CD4-positive, alpha-beta memory T cell (primary cell): ENCODE results near the gene ZSCAN22. TPM values are rescaled to one million over a fixed set of nuclear protein-coding genes. Genes with fewer than 3 reads are reported as not detected.

Experiments used
- CTCF ChIA-PET: fragments of 350-600 bp; sonication (Branson Sonifier 250); formaldehyde crosslinking; loops from one replicate; lab custom pipeline; 2021; ENCODE audit warnings: inconsistent platforms; ENCODE audit not compliant: partially characterized antibody; lab: Charles Lee
- POLR2A ChIA-PET: fragments of 350-600 bp; sonication (Branson Sonifier 250); formaldehyde crosslinking; loops from one replicate; lab custom pipeline; 2021; ENCODE audit not compliant: partially characterized antibody; lab: Charles Lee
- DNase-seq, 5 donors: peaks; one replicate each; pipeline versions ENCODE4 v3.0.0 to v3.0.0-alpha.2; 2020 to 2022; ENCODE audit warnings: mixed read lengths in 1 of 5
- H3K27ac ChIP-seq: one replicate; pipeline ENCODE4 v1.7.0; 2013; ENCODE audit warnings: low read depth, low read length
- H3K27me3 ChIP-seq: 2 replicates; pipeline ENCODE4 v1.7.0; 2013; ENCODE audit warnings: mild to moderate bottlenecking, low read length, moderate library complexity; ENCODE audit not compliant: insufficient read depth
- H3K36me3 ChIP-seq: 2 replicates; pipeline ENCODE4 v1.7.0; 2013; ENCODE audit warnings: mild to moderate bottlenecking, low read length, moderate library complexity; ENCODE audit not compliant: insufficient read depth
- H3K4me1 ChIP-seq: 2 replicates; pipeline ENCODE4 v1.7.0; 2013; ENCODE audit warnings: mild to moderate bottlenecking, low read length, moderate library complexity; ENCODE audit not compliant: insufficient read depth
- H3K4me3 ChIP-seq, 2 donors: one replicate each; pipeline ENCODE4 v1.7.0; 2013; ENCODE audit warnings: low read length in 2 of 2, mild to moderate bottlenecking in 1 of 2
- H3K9me3 ChIP-seq, 2 donors: one replicate each; pipeline ENCODE4 v1.7.0; 2013; ENCODE audit warnings: low read length in 2 of 2, control low read depth in 1 of 2; ENCODE audit not compliant: control insufficient read depth in 1 of 2
- H3K27ac Mint-ChIP-seq, 7 donors: one replicate each; pipeline ENCODE4 v1.8.0; 2020 to 2021; ENCODE audit warnings: mixed read lengths in 7 of 7, mild to moderate bottlenecking in 6 of 7, inconsistent platforms in 3 of 7, moderate library complexity in 3 of 7
- H3K27me3 Mint-ChIP-seq, 2 donors: one replicate each; pipeline ENCODE4 v1.8.0; 2020 to 2021; ENCODE audit warnings: mixed read lengths in 2 of 2
- H3K36me3 Mint-ChIP-seq, 2 donors: one replicate each; pipeline ENCODE4 v1.8.0; 2020 to 2021; ENCODE audit warnings: mixed read lengths in 2 of 2, inconsistent platforms in 1 of 2, mild to moderate bottlenecking in 1 of 2
- H3K4me1 Mint-ChIP-seq, 4 donors: one replicate each; pipeline ENCODE4 v1.8.0; 2020 to 2021; ENCODE audit warnings: mixed read lengths in 4 of 4, mild to moderate bottlenecking in 1 of 4
- H3K4me3 Mint-ChIP-seq, 8 donors: one replicate each; pipeline ENCODE4 v1.8.0; 2020 to 2021; ENCODE audit warnings: mixed read lengths in 8 of 8, mild to moderate bottlenecking in 7 of 8, moderate library complexity in 6 of 8, inconsistent platforms in 3 of 8
- H3K9me3 Mint-ChIP-seq, 8 donors: one replicate each; pipeline ENCODE4 v1.8.0; 2020 to 2021; ENCODE audit warnings: mixed read lengths in 8 of 8, mild to moderate bottlenecking in 5 of 8, inconsistent platforms in 3 of 8, moderate library complexity in 1 of 8
- intact Hi-C: fragments of 100-400 bp; cut with micrococcal nuclease; formaldehyde crosslinking; loops from one replicate; pipeline ENCODE4 v1.15.1; 2023
- polyA plus RNA-seq, 2 donors: library from polyadenylated mRNA; unstranded; fragments of 300-500 nt; fragmentation: Illumina TruSeq; gene quantifications; one replicate each; pipeline ENCODE4 v1.2.3, GENCODE V29; 2021
- total RNA-seq, 2 experiments: library from RNA; stranded (reverse); gene quantifications; one replicate each; pipeline ENCODE4 v1.2.3, GENCODE V29; 2021

Gene ZSCAN22
- total and polyA plus RNA-seq, 4 experiments from 2014 or later: 0.36 to 5.3 (median 4.2) TPM

GRCh38 chr19:58353717-58354477, 27.1 kb downstream of the ZSCAN22 start:
- H3K4me3 Mint-ChIP-seq: no peak overlapping the region
- POLR2A ChIA-PET: interaction anchor here (0.9 kb wide), 1 partner anchor 9 kb away, joined by 3 read pairs; no protein-coding TSS in a partner anchor

GRCh38 chr19:58354478-58355030, 27.8 kb downstream of the ZSCAN22 start:
- Mint-ChIP-seq H3K36me3 (peaks cover 0 to 4% of the 10 kb centered on the region in 2 donors), H3K4me3 (no peak overlapping the region), H3K4me1 (peaks cover 2 to 25% (median 9%) of the 10 kb centered on the region in 4 donors), H3K9me3 (no peaks in the 10 kb centered on the region), H3K27ac (no peak overlapping the region), H3K27me3 (peaks cover 0 to 2% of the 10 kb centered on the region in 2 donors)
- Histone ChIP-seq H3K36me3 (no peaks in the 10 kb centered on the region), H3K27ac (no peak overlapping the region), H3K4me3 (no peak overlapping the region), H3K9me3 (no peaks in the 10 kb centered on the region), H3K4me1 (peaks cover 18% of the 10 kb centered on the region), H3K27me3 (no peaks in the 10 kb centered on the region)
- intact Hi-C loops: no loop called here
- ChIA-PET POLR2A (interaction anchor here (0.9 kb wide), 1 partner anchor 8 kb away, joined by 3 read pairs; no protein-coding TSS in a partner anchor), CTCF (no interaction called here)
- DNase-seq: no peak

More at GRCh38 chr19:58353717-58354477, 27.1 kb downstream of the ZSCAN22 start:
- intact Hi-C loops: no loop called here
- Histone ChIP-seq H3K9me3 (no peaks in the 10 kb centered on the region), H3K36me3 (no peaks in the 10 kb centered on the region), H3K4me1 (peaks cover 18% of the 10 kb centered on the region), H3K27me3 (no peaks in the 10 kb centered on the region), H3K27ac (no peak overlapping the region), H3K4me3 (no peak overlapping the region)
- Mint-ChIP-seq H3K9me3 (no peaks in the 10 kb centered on the region), H3K4me1 (peaks cover 2 to 25% (median 11%) of the 10 kb centered on the region in 4 donors), H3K27me3 (peaks cover 0 to 2% of the 10 kb centered on the region in 2 donors), H3K27ac (peak overlapping the region in 1 of 7 donors; percentile 12), H3K36me3 (peaks cover 0 to 7% of the 10 kb centered on the region in 2 donors)
- DNase-seq: no peak
- CTCF ChIA-PET: no interaction called here

- Mint-ChIP-seq H3K4me1 (peaks cover 0 to 25% (median 7%) of the 10 kb centered on the region in 4 donors), H3K4me3 (peak overlapping the region in 5 of 8 donors; percentile 13 to 72 (median 61)), H3K36me3 (peaks cover 0 to 2% of the 10 kb centered on the region in 2 donors), H3K27ac (peak overlapping the region in 1 of 7 donors; percentile 68), H3K9me3 (no peaks in the 10 kb centered on the region), H3K27me3 (no peaks in the 10 kb centered on the region)
- POLR2A ChIA-PET: interaction anchor here (1.1 to 2.2 kb wide), 3 partner anchors 8 to 49 kb away, joined by 3 to 22 read pairs (median 3); no protein-coding TSS in a partner anchor
- H3K36me3 ChIP-seq: no peaks in the 10 kb centered on the region
- H3K9me3 ChIP-seq: no peaks in the 10 kb centered on the region
- intact Hi-C loops: no loop called here
- peaks cover 18% of the 10 kb centered on the region for H3K4me1 ChIP-seq
- H3K27me3 ChIP-seq: no peaks in the 10 kb centered on the region
- CTCF ChIA-PET: no interaction called here
- H3K4me3 ChIP-seq: no peak overlapping the region
- DNase-seq: no peak
- H3K27ac ChIP-seq: no peak overlapping the region
Observed at GRCh38 chr19:58355215-58355796, 28.5 kb downstream of the ZSCAN22 start.

- Mint-ChIP-seq H3K4me3 (peak overlapping the region; percentile 29 to 74 (median 60)), H3K9me3 (no peaks in the 10 kb centered on the region), H3K4me1 (peaks cover 0 to 25% (median 7%) of the 10 kb centered on the region in 4 donors), H3K27me3 (no peaks in the 10 kb centered on the region), H3K36me3 (no peaks in the 10 kb centered on the region), H3K27ac (peak overlapping the region in 1 of 7 donors; percentile 51)
- intact Hi-C loops: no loop called here
- H3K9me3 ChIP-seq: no peaks in the 10 kb centered on the region
- peaks cover 18% of the 10 kb centered on the region for H3K4me1 ChIP-seq
- CTCF ChIA-PET: no interaction called here
- peak; percentile 45 to 50 (median 46) for DNase-seq
- peak overlapping the region in 1 of 2 donors; percentile 47 for H3K4me3 ChIP-seq
- POLR2A ChIA-PET: interaction anchor here (1.0 to 2.2 kb wide), 10 partner anchors 9 to 587 kb away, joined by 3 to 22 read pairs (median 4); partner anchors contain the start of genes ZNF274, ZNF584 and ZNF586
- no peaks in the 10 kb centered on the region for H3K36me3 ChIP-seq
- no peak overlapping the region for H3K27ac ChIP-seq
- H3K27me3 ChIP-seq: no peaks in the 10 kb centered on the region
Observed at GRCh38 chr19:58355908-58356765, 29.3 kb downstream of the ZSCAN22 start.

GRCh38 chr19:58356766-58357480, 30.1 kb downstream of the ZSCAN22 start:
- Histone ChIP-seq H3K4me1 (peaks cover 24% of the 10 kb centered on the region), H3K4me3 (peak overlapping the region in 1 of 2 donors; percentile 47), H3K27me3 (no peaks in the 10 kb centered on the region), H3K36me3 (no peaks in the 10 kb centered on the region), H3K9me3 (no peaks in the 10 kb centered on the region), H3K27ac (no peak overlapping the region)
- Mint-ChIP-seq H3K27ac (peak overlapping the region in 2 of 7 donors; percentile 17 to 30), H3K4me1 (peaks cover 2 to 29% (median 10%) of the 10 kb centered on the region in 4 donors), H3K36me3 (no peaks in the 10 kb centered on the region), H3K4me3 (peak overlapping the region; percentile 23 to 74 (median 59)), H3K27me3 (no peaks in the 10 kb centered on the region), H3K9me3 (no peaks in the 10 kb centered on the region)
- intact Hi-C loops: no loop called here
- POLR2A ChIA-PET: interaction anchor here (0.7 to 2.2 kb wide), 11 partner anchors 10 to 588 kb away, joined by 3 to 22 read pairs (median 4); partner anchors contain the start of genes ZNF274, ZNF584 and ZNF586
- CTCF ChIA-PET: no interaction called here
- no peak for DNase-seq

- intact Hi-C loops: no loop called here
- Mint-ChIP-seq H3K4me1 (peaks cover 4 to 27% (median 14%) of the 10 kb centered on the region in 4 donors), H3K27me3 (no peaks in the 10 kb centered on the region), H3K27ac (no peak overlapping the region), H3K9me3 (no peaks in the 10 kb centered on the region), H3K36me3 (peaks cover 0 to 1% of the 10 kb centered on the region in 2 donors), H3K4me3 (peak overlapping the region in 4 of 8 donors; percentile 21 to 46 (median 30))
- POLR2A ChIA-PET: interaction anchor here (0.7 to 2.2 kb wide), 4 partner anchors 10 to 175 kb away, joined by 3 to 22 read pairs (median 6); partner anchors contain the start of gene ZNF274
- H3K27me3 ChIP-seq: no peaks in the 10 kb centered on the region
- H3K9me3 ChIP-seq: no peaks in the 10 kb centered on the region
- no peak overlapping the region for H3K27ac ChIP-seq
- no peaks in the 10 kb centered on the region for H3K36me3 ChIP-seq
- CTCF ChIA-PET: interaction anchor here (1.4 kb wide), 1 partner anchor 9 kb away, joined by 3 read pairs; no protein-coding TSS in a partner anchor
- peaks cover 27% of the 10 kb centered on the region for H3K4me1 ChIP-seq
- no peak overlapping the region for H3K4me3 ChIP-seq
- DNase-seq: no peak
Observed at GRCh38 chr19:58357481-58358145, 30.8 kb downstream of the ZSCAN22 start.
